HG02623 (cell line): ENCODE data around the gene ZNF729.
"Not testable (repeated sequence)": the region's sequence is repeated elsewhere in the genome, so short reads cannot be mapped to it uniquely, and the experiment has no call there.

Experiments used
- ATAC-seq: cut with Tn5 transposase; IDR thresholded peaks from one replicate; pipeline ENCODE4 v1.9.1; 2021; ENCODE audit warnings: moderate library complexity; ENCODE audit not compliant: unreplicated experiment

The ZNF729 gene

DNA sequence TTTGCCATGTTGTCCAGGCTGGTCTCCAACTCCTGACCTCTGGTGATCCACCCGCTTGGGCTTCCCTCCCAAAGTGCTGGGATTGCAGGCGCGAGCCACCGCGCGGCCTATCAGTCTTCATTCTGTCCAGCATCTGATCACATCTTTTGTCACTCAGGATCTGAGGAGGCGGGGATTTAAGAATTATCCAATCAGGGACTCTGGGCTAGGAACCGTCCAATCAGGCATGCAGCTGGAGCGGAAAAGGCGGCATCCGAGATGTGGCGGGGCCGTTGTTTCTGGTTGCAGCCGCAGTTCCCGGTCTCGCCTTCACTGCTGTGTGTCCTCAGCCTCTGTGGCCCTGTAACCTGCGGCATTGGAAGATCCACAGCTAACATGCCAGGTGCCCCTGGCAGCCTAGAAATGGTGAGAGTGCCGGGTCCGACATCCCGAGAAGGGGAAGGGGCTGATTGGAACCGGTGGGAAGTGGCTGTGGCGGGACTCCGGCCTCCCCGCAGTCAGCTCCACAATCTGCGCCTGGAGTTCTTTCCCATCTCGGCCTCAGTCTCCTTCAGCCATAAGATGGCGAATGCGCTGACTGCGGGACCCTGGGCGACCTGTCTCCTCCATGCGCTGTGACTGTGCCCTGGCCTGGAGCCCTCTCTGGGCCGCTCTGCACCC is at the start of gene ZNF729:
Gene ZNF729 (plus strand): TSS at position 291 of the 660 bp plus-strand sequence. CDS start 85 bp downstream, at position 376.
- no peak for ATAC-seq

DNA sequence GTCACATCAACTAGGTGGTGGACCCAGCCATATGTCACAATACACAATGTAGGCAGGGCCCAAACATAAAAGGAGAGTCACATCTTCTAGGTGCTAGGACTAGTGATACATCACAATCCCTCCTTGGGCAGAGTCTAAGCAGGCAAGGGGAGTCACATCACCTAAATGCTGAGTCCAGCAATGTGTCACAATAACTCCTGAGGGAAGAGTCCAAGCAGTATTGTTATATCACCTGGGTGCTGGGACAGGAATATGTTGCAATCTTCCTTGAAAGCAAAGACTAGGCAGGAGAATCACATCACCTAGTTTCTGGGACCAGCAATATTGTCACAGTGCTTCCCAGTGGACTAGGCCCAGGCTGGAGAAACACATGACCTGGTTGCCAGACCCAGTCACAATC is 29.4 kb upstream of the ZNF729 start:
- ATAC-seq = no peak

DNA sequence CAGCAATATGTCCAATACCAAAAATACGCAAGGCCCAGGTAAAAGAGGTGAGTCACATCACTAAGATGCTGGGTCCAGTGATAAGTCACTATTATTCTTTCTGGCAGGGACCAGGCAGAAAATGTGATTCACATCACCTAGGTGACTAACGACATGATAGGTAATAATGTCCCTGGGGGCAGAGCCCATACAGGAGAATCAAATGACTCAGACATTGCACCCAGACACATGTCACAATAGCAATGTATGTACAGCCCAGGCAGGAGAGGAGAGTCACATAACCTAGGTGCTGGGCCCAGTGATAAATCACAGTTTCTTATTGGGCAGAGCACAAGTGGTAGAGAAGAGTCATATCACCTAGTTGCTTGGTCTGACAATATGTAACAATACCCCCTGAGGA is 28.9 kb upstream of the ZNF729 start:
- ATAC-seq = no peak

GRCh38 chr19:22257916-22258315 is 28.3 kb upstream of the ZNF729 start:
- ATAC-seq = no peak

DNA sequence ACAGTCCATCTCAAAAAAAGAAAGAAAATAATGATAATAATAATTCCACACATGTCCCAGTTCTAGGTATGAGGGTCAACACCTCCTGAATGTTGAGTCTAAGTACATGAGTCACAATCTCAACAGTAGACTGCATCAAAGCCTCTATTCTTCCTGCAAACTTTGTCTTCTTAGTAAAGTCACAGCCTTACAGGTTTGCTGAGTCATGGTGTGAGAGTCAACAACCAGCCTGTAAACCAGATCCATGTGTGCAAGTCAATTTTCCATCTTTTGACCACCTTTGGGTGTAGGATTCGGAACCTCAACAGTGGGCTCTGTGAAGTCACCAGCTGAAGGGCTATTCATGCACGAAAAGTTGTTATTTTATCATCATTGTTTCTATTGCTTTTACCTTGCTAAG is 25.7 kb upstream of the ZNF729 start:
- no peak for ATAC-seq

DNA sequence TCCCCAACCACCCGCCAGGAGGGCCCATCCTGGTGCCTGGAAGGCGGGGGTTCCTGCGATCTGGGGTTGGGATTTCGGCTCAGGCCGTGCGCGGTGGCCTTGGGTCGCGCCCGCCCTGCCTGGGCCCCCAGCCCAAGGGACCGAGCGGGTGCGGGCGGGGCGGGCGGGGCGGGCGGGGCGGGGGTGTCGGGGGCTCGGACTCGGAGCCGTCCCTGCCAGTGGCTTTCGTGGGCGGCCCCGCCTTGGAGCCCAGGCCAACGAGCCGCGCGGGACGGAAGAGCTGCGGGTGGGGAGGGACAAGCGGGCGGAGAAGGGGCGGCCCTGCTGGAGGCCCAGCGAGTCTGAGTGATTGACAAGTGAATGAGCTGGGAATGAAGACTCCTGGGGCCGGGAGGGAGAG is 24.6 kb upstream of the ZNF729 start:
- no peak for ATAC-seq

GRCh38 chr19:22263121-22263520 is 23.1 kb upstream of the ZNF729 start:
- no peak for ATAC-seq

DNA sequence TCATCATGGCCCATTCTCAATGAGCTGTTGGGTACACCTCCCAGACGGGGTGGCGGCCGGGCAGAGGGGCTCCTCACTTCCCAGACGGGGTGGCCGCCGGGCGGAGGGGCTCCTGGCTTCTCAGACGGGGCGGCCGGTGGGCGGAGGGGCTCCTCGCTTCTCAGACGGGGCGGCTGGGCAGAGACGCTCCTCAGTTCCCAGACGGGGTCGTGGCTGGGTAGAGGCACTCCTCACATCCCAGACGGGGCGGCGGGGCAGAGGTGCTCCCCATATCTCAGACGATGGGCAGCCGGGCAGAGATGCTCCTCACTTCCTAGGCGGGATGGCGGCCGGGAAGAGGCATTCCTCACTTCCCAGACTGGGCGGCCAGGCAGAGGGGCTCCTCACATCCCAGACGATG is 35.3 kb downstream of the ZNF729 start:
- not testable (repeated sequence) for ATAC-seq

DNA sequence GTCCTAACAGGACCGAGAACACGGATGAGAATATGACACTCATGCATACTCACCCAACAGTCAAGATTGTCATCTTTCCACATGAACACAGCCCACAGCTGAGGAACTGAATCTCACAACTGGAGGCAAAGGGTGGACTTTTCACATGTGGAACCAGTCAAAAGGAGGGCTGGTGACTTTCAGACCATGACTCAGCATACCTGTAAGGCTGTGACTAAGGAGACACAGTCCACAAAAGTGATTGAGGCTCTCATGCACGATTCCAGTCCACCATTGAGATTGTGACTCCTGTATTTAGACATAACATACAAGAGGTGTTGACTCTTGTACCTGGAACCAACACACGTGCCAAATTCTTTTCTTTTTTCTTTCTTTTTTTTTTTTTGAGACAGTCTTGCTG is 40.0 kb downstream of the ZNF729 start:
- no peak for ATAC-seq

- no peak for ATAC-seq
Measured at GRCh38 chr19:22327321-22327720, 41.1 kb downstream of the ZNF729 start.

DNA sequence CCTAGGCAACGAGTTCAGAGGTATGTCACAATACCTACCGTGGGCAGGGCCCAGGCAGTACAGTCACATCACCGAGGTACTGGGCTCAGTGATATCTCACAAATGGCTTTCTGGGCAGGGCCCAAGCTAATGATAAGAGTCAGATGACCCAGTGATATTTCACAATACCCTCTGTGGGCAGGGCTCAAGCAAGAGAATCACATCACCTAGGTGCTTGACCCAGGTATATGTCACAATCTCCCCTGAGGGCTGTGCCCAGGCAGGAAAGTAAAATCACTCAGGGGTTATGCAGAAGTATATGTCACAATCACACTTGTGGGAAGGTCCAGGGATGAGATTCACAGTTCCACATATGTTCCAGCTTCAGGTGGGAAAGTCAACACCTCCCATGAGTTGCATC is 45.3 kb downstream of the ZNF729 start:
- no peak for ATAC-seq

DNA sequence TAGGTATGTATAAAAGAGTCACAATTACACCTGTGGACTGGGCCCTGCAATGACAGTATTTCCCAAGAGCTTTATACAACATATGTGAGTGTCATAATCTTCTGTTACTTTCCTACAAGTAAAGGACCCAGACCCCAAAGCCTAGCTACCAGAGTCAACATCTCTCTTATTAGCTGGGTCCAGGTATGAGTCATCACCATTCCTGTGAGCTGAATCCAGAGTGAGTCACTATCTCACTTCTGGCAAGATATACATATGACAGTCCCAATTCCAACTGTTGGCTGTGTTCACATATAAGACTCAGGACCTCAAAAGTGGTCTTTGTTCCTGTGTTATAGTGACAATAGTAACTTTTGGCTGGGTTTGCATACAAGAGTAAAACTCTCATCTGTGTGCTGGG is 46.7 kb downstream of the ZNF729 start:
- no peak for ATAC-seq

DNA sequence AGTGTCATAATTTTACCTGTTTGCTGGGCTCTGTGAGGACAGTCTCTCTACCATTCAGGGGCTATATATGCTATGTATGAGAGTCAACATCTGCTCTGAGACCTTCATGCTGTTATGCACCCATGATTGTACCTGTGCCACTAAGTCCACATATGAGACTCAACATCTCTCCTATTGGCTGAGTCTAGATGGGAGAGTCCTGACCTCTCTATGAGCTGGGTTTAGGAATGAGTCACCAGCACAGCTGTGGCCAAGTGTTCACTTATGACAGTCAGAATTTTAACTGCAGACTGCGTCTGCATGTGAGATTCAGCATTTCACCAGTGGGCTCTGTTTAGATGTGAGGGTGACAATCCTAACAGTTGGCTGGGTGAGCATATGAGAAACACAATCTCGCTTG is 49.5 kb downstream of the ZNF729 start:
- ATAC-seq = no peak

DNA sequence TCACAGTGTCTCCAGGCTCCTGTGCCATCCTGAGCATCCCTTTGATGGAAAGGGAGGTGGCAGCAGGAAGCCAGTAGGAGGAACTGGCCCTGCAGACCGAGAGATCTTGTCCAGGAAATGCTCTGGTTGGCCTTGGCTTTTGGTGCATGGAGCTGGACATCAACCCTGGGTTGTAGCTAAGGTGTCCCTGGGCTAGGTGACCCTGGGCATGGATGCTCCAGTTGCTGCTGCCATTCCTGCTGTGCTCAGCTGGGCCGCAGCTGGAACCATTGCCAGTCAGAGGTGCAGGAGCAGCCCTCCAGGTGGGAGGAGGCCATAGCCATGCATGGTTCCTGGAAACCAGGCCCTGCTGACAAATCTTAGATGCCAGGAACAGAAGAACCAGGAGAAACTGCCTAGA is 68.4 kb downstream of the ZNF729 start:
- no peak for ATAC-seq
